Fibroblast of mammary gland (primary cell): ENCODE measurements around the gene TPSD1.

Source experiments
- DNase-seq: peaks from one replicate; pipeline ENCODE4 v3.0.0-alpha.2; 2010; ENCODE audit warnings: low read depth
- H3K4me3 ChIP-seq: 2 replicates; pipeline ENCODE4 v1.5.1; 2011; ENCODE audit warnings: low read depth, mild to moderate bottlenecking, low read length, moderate library complexity; ENCODE audit not compliant: control insufficient read depth
- TF ChIP-seq, protein P1 (sequence below): conservative IDR thresholded peaks from 2 replicates; pipeline ENCODE4 v1.5.1; 2011; ENCODE audit warnings: low read depth, low read length, inconsistent platforms; ENCODE audit not compliant: control insufficient read depth, insufficient read depth

Gene TPSD1

DNA sequence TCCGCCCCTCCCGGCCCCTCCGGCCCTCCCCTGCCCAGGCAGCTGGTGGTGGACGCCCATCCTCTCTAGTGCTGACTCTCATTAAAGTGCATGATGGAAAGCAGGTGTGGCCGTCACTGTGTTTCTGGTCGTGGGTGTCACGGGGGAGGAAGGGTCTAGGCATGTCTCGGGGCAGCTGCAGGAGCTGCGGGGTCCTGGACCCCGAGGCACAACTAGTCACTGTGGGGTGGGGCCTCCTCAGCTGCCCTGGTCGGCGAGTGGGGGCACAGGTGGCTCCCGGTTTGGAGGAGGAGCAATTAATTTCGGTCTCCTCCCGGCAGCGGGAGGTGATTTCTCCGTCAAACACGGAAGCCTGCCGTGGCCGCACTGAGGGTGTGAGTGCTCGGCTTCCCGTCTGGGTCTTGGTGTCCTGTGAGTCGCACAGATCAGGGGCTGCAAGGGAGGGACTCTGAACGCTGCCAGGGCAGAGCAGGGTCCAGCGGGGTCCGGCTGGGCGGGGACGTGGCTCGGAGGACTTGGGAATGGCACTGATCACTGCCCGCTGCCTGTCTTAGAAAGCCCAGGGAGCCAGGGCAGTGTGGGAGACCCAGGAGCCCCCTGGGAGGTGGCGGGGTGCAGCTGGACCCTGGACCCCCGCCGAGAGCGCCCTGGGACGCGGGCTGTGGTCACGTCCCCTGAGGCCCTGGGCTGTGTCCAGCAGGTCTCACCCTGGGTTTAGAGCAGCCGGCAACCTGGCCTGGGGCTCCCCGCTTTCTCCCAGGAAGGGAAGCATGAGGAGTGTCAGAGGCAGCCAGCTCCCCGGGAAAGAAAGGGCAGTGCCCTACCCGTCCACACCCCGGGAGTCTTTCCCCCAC, 3.3 kb downstream of the TPSD1 start:
- TF ChIP-seq, protein P1, sequence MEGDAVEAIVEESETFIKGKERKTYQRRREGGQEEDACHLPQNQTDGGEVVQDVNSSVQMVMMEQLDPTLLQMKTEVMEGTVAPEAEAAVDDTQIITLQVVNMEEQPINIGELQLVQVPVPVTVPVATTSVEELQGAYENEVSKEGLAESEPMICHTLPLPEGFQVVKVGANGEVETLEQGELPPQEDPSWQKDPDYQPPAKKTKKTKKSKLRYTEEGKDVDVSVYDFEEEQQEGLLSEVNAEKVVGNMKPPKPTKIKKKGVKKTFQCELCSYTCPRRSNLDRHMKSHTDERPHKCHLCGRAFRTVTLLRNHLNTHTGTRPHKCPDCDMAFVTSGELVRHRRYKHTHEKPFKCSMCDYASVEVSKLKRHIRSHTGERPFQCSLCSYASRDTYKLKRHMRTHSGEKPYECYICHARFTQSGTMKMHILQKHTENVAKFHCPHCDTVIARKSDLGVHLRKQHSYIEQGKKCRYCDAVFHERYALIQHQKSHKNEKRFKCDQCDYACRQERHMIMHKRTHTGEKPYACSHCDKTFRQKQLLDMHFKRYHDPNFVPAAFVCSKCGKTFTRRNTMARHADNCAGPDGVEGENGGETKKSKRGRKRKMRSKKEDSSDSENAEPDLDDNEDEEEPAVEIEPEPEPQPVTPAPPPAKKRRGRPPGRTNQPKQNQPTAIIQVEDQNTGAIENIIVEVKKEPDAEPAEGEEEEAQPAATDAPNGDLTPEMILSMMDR: no peak
- no peak for DNase-seq
- H3K4me3 ChIP-seq: no peak overlapping the region

DNA sequence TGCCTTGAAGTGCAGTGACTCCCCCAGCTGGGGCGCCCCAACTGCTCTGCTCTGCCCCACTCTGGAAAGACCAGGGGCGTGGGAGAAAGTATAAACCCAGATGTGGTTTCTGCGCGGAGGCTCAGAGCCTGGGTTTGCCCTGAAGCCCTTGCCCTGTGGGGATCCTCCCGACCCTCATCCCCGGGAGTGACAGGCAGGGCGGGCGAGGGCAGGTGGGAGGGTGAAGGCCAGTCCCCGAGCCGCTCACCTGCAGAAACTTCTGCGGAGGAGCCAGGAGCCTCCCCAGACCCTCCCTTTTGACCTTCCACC, 3.8 kb downstream of the TPSD1 start:
- no peak overlapping the region for H3K4me3 ChIP-seq
- TF ChIP-seq, protein P1: no peak
- DNase-seq: no peak

DNA sequence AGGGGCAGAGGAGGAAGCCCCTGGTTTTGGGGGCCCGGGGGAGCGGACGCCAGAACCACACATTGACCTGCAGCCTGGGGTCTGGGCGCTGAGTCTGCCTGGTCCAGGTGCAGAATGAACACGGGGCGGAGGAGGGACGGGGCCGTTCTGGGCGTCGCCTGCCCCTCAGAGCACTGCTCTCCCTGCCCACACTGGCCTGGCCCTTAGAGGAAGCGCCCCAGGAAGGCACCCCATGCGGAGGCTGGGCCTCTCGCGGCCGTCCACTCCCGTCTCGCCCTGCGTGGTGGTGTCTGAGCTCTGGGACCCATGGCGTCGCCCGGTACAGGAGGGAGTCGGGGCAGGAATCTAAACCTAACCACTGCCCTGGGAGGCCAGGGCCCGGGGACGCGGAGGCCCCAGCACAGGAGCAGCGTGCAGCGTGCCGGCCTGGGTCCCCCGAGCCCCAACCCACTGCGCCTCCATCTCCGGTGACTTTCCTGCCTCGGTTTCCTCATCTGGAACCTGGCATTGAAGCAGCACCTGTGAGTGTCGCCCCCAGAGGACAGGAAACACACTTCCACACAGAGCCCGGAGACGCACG, 4.3 kb downstream of the TPSD1 start:
- DNase-seq: no peak
- TF ChIP-seq, protein P1: no peak
- H3K4me3 ChIP-seq: no peak overlapping the region

DNA sequence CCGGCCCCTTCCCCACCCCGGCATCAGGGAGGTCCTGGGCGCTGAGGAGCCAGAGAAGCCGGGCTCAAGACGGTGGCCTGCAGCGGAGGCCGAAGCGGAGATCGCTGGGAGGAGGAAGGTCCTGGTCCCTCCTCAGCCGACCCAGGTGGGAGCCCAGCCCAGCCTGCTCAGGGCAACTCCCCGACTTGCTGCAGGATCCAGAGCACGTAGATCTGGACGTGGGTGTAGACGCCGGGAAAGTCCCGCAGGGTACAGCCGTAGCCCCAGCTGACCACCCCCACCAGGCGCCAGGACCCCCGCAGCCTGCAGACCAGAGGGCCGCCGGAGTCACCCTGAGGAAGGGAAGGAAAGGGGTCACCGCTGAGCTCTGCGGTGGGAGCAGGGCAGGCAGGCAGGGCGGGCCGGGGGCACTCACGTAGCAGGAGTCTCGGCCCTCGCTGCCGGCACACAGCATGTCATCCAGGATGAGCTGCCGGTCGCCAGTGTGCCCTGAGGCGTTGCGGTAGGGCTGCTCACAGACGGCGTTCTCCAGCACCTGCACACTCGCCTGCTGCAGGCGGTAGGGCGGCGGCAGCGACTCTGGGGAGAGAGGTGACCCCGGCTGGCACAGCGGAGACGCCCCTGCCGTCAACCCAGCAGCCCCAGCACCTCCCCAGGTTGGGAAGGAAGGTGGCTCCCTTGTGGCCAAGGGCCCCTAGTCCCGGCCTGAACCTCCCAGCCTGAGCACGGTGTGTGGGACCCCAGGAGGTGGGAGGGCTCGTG, 5.4 kb downstream of the TPSD1 start:
- TF ChIP-seq, protein P1: no peak
- no peak overlapping the region for H3K4me3 ChIP-seq
- no peak for DNase-seq

DNA sequence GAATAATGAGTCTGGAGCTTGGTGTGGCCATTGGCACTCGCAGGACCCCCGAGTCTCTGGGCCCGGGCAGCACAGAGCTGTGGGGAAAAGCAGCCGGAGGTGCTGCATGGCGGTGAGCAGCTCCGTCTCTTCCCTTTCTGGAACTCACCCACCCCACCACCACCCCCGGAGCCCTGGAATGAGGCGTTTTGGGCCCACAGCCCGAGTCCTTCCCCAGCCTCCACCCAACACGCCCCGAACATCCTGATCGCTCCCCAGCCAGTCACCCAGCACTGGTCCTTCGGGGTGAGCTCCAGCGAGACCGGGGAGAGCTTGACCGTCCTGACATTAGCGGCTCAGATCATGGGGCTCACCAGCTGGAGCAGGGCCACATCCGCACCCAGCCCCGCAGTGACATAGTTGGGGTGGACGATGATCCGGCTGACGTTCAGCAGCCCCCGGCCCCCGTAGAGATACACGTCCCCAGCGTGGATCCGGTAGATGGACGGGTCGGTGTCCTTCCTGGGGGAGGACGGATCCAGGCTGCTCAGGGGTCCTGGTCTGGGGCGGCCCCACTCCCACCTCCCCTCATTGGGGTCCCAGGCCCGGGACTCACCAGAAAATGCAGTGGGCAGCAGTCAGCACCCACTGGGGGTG, 6.5 kb downstream of the TPSD1 start:
- TF ChIP-seq, protein P1: no peak
- H3K4me3 ChIP-seq: no peak overlapping the region
- DNase-seq: no peak

DNA sequence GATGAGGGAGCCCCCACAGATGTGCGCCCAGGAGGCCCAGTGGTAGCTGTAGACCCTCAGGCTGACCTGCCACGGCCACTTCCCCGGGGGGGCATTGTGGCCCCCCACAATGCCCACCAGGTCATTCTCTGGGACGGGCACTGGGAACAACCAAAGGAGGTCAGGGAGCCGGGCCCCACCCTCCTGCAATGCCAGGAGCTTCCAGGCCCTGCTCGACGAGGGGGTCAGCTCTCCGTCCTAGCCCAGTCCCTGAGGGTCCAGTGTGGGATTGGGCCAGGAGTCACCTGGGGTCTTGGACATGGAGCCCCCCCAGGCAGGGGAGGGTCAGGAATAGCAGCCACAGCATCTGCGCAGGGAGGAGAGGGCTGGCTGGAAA, 7.0 kb downstream of the TPSD1 start:
- DNase-seq: no peak
- TF ChIP-seq, protein P1: no peak
- H3K4me3 ChIP-seq: no peak overlapping the region
